Measurements from ENCODE around the gene GCGR. TPM values are rescaled to one million over a fixed set of nuclear protein-coding genes. Genes with fewer than 3 reads are reported as not detected.

Gene GCGR
- total RNA-seq, 1 donor from 2014 or later: not detected

DNA sequence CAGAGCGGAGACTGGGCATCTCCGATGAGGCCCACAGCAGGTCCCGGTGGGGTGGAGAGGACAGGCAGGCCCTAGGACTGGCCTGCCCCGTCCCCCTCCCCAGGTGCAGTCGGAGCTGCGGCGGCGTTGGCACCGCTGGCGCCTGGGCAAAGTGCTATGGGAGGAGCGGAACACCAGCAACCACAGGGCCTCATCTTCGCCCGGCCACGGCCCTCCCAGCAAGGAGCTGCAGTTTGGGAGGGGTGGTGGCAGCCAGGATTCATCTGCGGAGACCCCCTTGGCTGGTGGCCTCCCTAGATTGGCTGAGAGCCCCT, 9.4 kb downstream of the GCGR start:
- Histone ChIP-seq H3K27me3 (ENCODE audit: insufficient read depth, low read length) (peaks cover 4% of the 10 kb centered on the region), H3K36me3 (ENCODE audit: insufficient read depth, low read length) (no peaks in the 10 kb centered on the region), H3K9me3 (ENCODE audit: insufficient read depth, low read depth, low read length) (peaks cover 2% of the 10 kb centered on the region), H3K4me1 (ENCODE audit: insufficient read depth, low read length) (no peaks in the 10 kb centered on the region), H3K4me3 (ENCODE audit: insufficient read depth, low read depth, low read length) (no peak overlapping the region), H3K27ac (ENCODE audit: low read depth, low read length) (no peak overlapping the region), H3K4me2 (ENCODE audit: low read length) (no peak overlapping the region), H3K79me2 (ENCODE audit: insufficient read depth, low read length) (no peaks in the 10 kb centered on the region), H2AFZ (ENCODE audit: low read depth, low read length) (no peak overlapping the region), H4K20me1 (ENCODE audit: insufficient read depth, low read length) (no peaks in the 10 kb centered on the region), H3K9ac (ENCODE audit: low read length) (no peak overlapping the region)
- Mint-ChIP-seq H3K27me3 (ENCODE audit: low read depth, unreplicated experiment) (peaks cover 24% of the 10 kb centered on the region), H3K4me1 (ENCODE audit: low read depth, unreplicated experiment) (peaks cover 4% of the 10 kb centered on the region), H3K27ac (ENCODE audit: unreplicated experiment) (no peak overlapping the region), H3K4me3 (ENCODE audit: unreplicated experiment) (no peak overlapping the region), H3K9me3 (ENCODE audit: unreplicated experiment) (peaks cover 6% of the 10 kb centered on the region), H3K36me3 (ENCODE audit: low read depth, unreplicated experiment) (no peaks in the 10 kb centered on the region)
- FAIRE-seq (no peak), DNase-seq (ENCODE audit: low read depth) (no peak)
- TF ChIP-seq EZH2 (IDR thresholded peaks at IDR 0.05; ENCODE audit: insufficient read depth, low read length): no peak
- TF ChIP-seq, protein P1, sequence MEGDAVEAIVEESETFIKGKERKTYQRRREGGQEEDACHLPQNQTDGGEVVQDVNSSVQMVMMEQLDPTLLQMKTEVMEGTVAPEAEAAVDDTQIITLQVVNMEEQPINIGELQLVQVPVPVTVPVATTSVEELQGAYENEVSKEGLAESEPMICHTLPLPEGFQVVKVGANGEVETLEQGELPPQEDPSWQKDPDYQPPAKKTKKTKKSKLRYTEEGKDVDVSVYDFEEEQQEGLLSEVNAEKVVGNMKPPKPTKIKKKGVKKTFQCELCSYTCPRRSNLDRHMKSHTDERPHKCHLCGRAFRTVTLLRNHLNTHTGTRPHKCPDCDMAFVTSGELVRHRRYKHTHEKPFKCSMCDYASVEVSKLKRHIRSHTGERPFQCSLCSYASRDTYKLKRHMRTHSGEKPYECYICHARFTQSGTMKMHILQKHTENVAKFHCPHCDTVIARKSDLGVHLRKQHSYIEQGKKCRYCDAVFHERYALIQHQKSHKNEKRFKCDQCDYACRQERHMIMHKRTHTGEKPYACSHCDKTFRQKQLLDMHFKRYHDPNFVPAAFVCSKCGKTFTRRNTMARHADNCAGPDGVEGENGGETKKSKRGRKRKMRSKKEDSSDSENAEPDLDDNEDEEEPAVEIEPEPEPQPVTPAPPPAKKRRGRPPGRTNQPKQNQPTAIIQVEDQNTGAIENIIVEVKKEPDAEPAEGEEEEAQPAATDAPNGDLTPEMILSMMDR (IDR thresholded peaks at IDR 0.05; ENCODE audit: insufficient read depth, low read depth, low read length): no peak

DNA sequence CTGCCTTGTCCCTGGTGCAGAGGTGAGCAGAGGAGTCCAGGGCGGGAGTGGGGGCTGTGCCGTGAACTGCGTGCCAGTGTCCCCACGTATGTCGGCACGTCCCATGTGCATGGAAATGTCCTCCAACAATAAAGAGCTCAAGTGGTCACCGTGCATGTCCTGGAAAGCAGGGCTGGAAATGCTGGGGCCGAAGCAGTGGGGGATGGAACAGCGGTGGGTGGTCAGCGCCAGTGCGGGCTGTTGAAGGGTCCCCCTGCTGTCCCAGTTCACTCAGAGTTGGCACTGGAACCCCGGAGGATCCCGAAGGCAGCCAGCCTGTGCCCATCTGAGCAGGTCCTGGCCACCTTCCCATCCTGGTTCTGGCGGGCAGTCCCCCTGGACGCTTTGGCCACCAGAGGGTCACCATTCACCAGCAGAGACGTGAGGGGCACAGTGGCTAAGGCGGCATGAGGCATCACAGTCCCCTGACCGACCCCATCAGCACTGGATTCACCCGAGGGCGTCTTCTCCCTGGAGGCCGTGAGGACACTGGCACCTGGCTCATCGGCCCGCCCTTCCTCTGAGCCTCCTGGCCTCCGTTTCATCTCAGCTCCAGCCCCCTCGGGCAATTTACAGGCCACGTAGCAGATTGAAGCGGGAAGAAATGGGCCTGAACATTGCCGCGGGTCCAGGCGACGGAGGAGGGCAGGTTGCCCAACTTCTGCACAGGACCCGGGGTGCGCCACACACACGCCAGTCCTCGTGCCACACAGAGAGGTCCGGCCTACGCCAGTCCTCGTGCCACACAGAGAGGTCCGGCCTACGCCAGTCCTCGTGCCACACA, 10.1 kb downstream of the GCGR start:
- no peaks in the 10 kb centered on the region for H3K79me2 ChIP-seq (ENCODE audit: insufficient read depth, low read length)
- no peak overlapping the region for H3K27ac Mint-ChIP-seq (ENCODE audit: unreplicated experiment)
- no peak overlapping the region for H3K9ac ChIP-seq (ENCODE audit: low read length)
- H3K27ac ChIP-seq (ENCODE audit: low read depth, low read length): no peak overlapping the region
- DNase-seq (ENCODE audit: low read depth) (no peak), FAIRE-seq (no peak)
- H3K9me3 Mint-ChIP-seq (ENCODE audit: unreplicated experiment): peaks cover 5% of the 10 kb centered on the region
- no peaks in the 10 kb centered on the region for H3K36me3 Mint-ChIP-seq (ENCODE audit: low read depth, unreplicated experiment)
- H3K4me3 ChIP-seq (ENCODE audit: insufficient read depth, low read depth, low read length): no peak overlapping the region
- no peak overlapping the region for H3K4me2 ChIP-seq (ENCODE audit: low read length)
- TF ChIP-seq, protein P1 (IDR thresholded peaks at IDR 0.05; ENCODE audit: insufficient read depth, low read depth, low read length): no peak
- no peak for TF ChIP-seq EZH2 (IDR thresholded peaks at IDR 0.05; ENCODE audit: insufficient read depth, low read length)
- H3K9me3 ChIP-seq (ENCODE audit: insufficient read depth, low read depth, low read length): peaks cover 1% of the 10 kb centered on the region
- H3K4me3 Mint-ChIP-seq (ENCODE audit: unreplicated experiment): no peak overlapping the region
- peaks cover 4% of the 10 kb centered on the region for H3K27me3 ChIP-seq (ENCODE audit: insufficient read depth, low read length)
- peaks cover 21% of the 10 kb centered on the region for H3K27me3 Mint-ChIP-seq (ENCODE audit: low read depth, unreplicated experiment)
- no peaks in the 10 kb centered on the region for H4K20me1 ChIP-seq (ENCODE audit: insufficient read depth, low read length)
- no peak overlapping the region for H2AFZ ChIP-seq (ENCODE audit: low read depth, low read length)
- no peaks in the 10 kb centered on the region for H3K36me3 ChIP-seq (ENCODE audit: insufficient read depth, low read length)
- no peaks in the 10 kb centered on the region for H3K4me1 ChIP-seq (ENCODE audit: insufficient read depth, low read length)
- H3K4me1 Mint-ChIP-seq (ENCODE audit: low read depth, unreplicated experiment): peaks cover 4% of the 10 kb centered on the region

Data from astrocyte (in vitro differentiated cells and primary cell).